NCI-H345 treated with DMSO at 0.1 percent for 48 hours (cell line): ENCODE data around the gene HSDL2.
"Not testable (repeated sequence)": the region's sequence is repeated elsewhere in the genome, so short reads cannot be mapped to it uniquely, and the experiment has no call there.

Experiments used
- DNase-seq: peaks from one replicate; lab custom pipeline; 2025; ENCODE audit not compliant: unreplicated experiment; lab: John Stamatoyannopoulos, UW

HSDL2 gene

DNA sequence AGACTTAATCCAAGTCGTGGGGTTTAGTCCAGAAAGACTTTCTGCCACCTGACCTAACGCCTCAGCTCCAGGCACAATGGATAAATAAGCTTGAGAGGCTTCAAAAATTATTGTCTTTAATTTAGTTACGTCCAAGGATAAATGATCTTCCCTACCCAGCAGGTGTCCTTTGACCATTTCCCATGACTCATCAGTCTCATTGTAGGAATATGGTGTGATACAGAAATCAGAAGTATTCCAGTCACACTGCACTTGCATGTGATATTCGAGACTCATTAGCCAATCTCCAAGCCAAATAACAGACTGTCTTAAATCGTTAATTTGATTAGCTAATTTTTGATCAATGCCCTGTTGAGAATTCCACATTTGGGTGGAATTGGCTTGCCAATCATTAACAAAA, 13.2 kb downstream of the HSDL2 start:
- DNase-seq: not testable (repeated sequence)

GRCh38 chr9:112396416-112396815, 16.5 kb downstream of the HSDL2 start:
- DNase-seq: no peak

GRCh38 chr9:112396872-112397271, 17.0 kb downstream of the HSDL2 start:
- DNase-seq: no peak

GRCh38 chr9:112401175-112401815, 21.4 kb downstream of the HSDL2 start:
- DNase-seq: no peak

GRCh38 chr9:112403614-112404201, 23.8 kb downstream of the HSDL2 start:
- DNase-seq: no peak

GRCh38 chr9:112404508-112404932, 24.6 kb downstream of the HSDL2 start:
- no peak for DNase-seq

GRCh38 chr9:112408275-112408674, 28.4 kb downstream of the HSDL2 start:
- DNase-seq: no peak

- no peak for DNase-seq
Measured at GRCh38 chr9:112408819-112409218, 28.9 kb downstream of the HSDL2 start.

DNA sequence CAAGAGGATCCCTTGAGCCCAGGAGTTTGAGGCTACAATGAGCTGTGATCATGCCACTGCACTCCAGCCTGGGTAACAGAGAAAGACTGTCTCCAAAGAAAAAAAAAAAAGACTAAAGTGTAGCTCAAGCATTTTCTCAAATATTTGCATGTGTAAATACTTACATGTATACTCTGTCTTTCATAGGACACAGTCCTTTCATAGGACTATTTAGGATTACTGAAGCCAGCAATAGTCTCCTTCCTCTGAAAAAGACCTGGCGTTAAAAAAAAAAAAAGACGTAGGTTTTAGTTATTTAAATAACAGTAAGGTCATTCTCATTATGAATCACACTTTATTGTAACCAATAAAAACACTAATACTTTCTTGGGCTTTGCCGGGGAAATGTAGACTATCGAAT, 29.9 kb downstream of the HSDL2 start:
- no peak for DNase-seq

GRCh38 chr9:112411626-112412027, 31.7 kb downstream of the HSDL2 start:
- DNase-seq: no peak

- not testable (repeated sequence) for DNase-seq
Measured at GRCh38 chr9:112413728-112414127, 33.8 kb downstream of the HSDL2 start.

GRCh38 chr9:112420208-112420607, 40.3 kb downstream of the HSDL2 start:
- DNase-seq: no peak

GRCh38 chr9:112421771-112422222, 41.9 kb downstream of the HSDL2 start:
- DNase-seq: no peak

DNA sequence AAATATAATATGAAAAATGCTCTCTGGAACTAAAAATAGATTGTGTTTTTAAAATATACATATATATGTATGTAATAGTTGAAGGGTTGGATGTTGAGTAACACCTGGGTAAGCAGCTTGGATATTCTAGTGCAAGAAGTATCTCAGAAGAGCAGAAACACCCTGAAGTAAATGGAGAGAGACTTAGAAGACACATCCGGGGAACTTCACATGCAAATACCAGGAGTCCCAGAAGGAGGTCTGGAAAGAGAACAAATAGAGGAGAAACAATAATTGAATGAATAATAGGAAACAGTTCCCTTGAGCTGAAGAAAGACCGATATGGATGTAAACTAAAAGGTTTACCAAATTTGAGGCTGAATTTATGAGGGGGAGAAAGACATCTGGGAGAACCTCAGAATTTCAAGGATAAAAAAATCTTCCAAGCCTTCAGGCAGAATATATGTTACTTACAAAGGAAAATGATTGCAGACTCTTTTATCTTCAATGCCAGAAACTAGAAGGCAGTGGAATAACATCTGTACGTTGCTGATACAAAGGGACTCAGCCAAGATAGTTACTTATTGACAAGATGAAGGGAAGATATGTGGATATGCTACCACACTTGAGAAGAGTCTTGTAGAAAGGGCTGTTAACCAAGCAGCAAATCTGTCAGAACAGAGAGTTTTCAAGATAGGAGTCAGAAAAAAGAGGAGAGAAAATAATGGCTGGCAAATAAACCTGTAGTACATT, 42.7 kb downstream of the HSDL2 start:
- DNase-seq: no peak

DNA sequence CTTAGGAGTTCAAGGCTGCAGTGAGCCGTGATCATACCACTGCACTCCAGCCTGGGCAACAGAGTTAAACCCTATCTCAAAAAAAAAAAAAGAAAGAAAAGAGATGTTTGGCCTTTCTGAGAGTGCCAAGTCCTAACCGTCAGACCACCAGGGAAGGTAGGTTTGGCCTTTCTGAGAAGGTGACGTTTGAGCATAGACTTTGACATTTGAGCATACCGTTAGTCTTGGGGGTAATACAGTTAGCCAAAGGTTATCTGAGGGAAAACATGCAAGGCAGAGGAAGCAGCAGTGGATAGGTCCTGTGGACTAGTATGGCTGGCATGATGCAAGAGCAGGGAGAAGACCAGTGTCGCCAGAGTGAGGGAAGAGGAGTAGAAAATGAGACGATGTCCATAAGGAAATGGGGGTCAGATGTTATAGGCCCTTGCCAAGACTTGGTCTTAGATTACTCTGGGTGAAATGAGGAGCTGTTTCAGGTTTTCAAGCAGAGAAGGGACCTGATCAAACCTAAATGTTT, 50.2 kb downstream of the HSDL2 start:
- DNase-seq: no peak

GRCh38 chr9:112433499-112434392, 53.8 kb downstream of the HSDL2 start:
- peak; percentile 7 for DNase-seq

GRCh38 chr9:112434487-112434886, 54.6 kb downstream of the HSDL2 start:
- DNase-seq: no peak

DNA sequence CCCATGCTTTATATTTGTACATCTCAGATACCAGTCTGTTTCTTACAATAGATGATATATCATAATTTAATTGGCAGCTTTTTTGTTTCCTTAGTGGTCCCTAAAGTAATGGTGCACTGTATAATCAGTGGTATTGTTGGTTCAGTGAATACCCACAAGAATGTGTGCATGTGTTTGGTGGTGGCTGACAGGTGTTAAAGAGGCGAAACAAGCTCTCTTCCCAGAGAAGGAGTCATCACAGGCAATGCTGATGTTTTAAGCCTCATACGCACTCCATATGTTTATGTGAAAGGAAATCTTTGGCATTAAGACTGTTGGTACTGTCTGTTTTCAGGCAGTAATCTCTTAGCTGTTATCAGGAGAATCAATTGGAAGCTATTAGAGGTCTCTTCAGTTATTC, 57.5 kb downstream of the HSDL2 start:
- no peak for DNase-seq

DNA sequence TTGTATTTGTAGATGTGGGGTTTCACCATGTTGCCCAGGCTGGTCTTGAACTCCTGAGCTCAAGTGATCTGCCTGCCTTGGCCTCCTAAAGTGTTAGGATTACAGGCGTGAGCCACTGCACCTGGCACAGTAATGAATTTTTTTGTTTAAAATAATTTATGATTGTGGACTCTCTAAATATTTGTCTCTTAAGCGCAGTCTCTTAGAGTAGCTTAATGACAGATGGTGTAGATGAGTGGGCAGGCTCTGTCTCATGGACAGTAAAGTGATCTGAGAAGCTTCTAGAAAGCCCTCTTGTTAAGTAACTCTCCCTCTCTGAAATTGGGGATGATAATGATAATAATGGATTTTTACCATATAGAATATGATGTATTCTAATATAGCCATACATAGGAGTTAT, 59.3 kb downstream of the HSDL2 start:
- DNase-seq: no peak

- no peak for DNase-seq
Measured at GRCh38 chr9:112439825-112440224, 59.9 kb downstream of the HSDL2 start.

DNA sequence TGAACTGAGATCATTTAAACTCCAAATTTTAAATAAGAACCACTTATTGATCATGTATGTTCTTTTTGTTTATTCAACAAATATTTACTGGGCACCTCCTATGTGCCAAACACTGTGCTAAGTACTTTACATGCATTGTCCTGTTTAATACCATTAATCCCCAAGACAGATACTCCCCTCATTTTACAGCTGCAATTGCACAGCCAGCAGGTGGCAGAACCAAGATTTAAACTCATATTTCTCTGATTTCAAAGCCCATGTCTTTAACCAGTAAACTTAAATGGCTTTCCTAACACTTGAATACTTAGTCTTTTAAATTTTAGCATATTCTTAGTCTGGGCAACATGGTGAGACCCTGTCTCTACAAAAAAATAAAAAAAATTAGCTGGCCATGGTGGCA, 63.3 kb downstream of the HSDL2 start:
- no peak for DNase-seq
